Measurements from ENCODE around the gene EEFSEC.

Gene EEFSEC

DNA sequence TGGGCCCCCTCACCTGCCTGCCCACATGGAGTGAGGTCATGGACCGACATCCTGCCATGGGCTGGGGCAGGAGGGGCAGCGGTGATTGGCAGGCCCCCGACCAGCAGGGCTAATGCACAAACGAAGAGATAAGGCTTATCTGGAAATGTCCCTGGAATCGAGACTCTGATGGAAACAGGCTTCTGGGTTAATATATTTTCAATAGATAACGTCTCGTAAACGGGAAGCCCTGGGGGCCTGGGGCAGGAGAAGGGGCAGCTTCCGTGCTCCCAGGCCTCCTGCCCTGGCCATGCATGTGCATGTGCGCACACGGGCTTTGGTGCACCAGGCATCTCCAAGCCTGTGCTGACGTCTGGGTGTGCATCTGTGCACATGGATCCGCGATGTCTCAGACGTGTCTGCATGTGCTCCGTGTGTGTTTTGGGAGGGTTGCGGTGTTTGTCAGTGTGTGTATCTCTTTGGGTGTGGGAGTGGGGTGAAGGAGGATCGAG lies 258.3 kb downstream of the EEFSEC start:
- Histone ChIP-seq H3K4me1 (ENCODE audit: low read length) (no peaks in the 10 kb centered on the region), H3K4me2 (ENCODE audit: low read length) (no peak overlapping the region), H2AFZ (ENCODE audit: low read depth, low read length) (no peak overlapping the region), H3K36me3 (replicated peaks; ENCODE audit: low read depth, low read length) (no peaks in the 10 kb centered on the region), H3K4me3 (ENCODE audit: low read length) (no peak overlapping the region), H4K20me1 (ENCODE audit: insufficient read depth, low read length) (no peaks in the 10 kb centered on the region), H3K79me2 (ENCODE audit: low read length) (no peaks in the 10 kb centered on the region), H3K27ac (ENCODE audit: low read length) (no peak overlapping the region), H3K27me3 (ENCODE audit: low read depth, low read length) (no peaks in the 10 kb centered on the region), H3K9ac (ENCODE audit: low read length) (no peak overlapping the region), H3K9me3 (ENCODE audit: insufficient read depth, low read length) (no peaks in the 10 kb centered on the region)
- no peak for TF ChIP-seq EZH2phosphoT487 (IDR thresholded peaks at IDR 0.05; ENCODE audit: low read depth)
- TF ChIP-seq, protein P1, sequence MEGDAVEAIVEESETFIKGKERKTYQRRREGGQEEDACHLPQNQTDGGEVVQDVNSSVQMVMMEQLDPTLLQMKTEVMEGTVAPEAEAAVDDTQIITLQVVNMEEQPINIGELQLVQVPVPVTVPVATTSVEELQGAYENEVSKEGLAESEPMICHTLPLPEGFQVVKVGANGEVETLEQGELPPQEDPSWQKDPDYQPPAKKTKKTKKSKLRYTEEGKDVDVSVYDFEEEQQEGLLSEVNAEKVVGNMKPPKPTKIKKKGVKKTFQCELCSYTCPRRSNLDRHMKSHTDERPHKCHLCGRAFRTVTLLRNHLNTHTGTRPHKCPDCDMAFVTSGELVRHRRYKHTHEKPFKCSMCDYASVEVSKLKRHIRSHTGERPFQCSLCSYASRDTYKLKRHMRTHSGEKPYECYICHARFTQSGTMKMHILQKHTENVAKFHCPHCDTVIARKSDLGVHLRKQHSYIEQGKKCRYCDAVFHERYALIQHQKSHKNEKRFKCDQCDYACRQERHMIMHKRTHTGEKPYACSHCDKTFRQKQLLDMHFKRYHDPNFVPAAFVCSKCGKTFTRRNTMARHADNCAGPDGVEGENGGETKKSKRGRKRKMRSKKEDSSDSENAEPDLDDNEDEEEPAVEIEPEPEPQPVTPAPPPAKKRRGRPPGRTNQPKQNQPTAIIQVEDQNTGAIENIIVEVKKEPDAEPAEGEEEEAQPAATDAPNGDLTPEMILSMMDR (IDR thresholded peaks at IDR 0.05; ENCODE audit: low read depth, low read length), result no peak

DNA sequence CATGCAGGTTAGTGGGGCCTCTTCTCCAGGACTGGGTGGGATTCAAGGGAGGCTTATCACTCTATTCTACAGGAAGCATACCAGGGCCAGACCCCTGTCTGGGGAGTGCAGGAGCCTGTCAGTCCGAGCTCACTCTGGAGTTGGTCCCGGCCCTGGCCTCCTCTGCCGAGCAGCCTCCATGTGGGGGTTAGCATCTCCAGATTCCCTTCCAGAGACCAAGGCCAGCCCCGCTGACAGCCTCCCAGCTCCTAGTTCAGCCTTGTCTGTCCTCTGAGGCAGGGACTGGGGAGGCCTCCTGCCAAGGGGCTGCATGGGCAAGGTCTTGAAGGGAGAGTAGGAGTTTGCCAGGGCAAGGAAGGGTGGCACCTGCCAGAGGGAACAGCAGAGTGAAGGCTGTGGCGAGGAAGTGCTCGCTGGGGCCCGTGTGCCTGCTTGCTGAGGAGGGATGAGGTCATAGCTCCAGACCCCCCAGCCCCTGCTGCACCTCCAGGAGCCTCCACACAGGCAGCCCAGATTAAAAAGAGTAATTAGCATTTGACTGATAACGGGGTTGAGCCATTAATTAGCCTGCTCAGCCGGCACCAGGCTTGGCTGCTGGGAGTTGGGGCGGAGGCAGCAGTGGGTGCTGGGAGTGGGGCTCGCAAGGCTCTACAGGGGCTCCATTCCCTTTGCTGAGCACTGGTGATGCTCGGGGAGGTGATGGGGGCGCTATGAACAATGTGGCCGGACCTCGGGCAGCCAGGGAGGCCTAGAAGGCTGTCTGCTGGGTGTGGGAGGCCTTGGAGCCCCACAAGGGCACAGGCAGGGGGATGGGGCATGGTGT lies 259.1 kb downstream of the EEFSEC start:
- Histone ChIP-seq H3K36me3 (replicated peaks; ENCODE audit: low read depth, low read length) (no peaks in the 10 kb centered on the region), H3K27ac (ENCODE audit: low read length) (no peak overlapping the region), H3K9ac (ENCODE audit: low read length) (no peak overlapping the region), H3K79me2 (ENCODE audit: low read length) (no peaks in the 10 kb centered on the region), H2AFZ (ENCODE audit: low read depth, low read length) (no peak overlapping the region), H3K27me3 (ENCODE audit: low read depth, low read length) (no peaks in the 10 kb centered on the region), H3K4me1 (ENCODE audit: low read length) (no peaks in the 10 kb centered on the region), H3K4me2 (ENCODE audit: low read length) (no peak overlapping the region), H3K9me3 (ENCODE audit: insufficient read depth, low read length) (no peaks in the 10 kb centered on the region), H4K20me1 (ENCODE audit: insufficient read depth, low read length) (no peaks in the 10 kb centered on the region), H3K4me3 (ENCODE audit: low read length) (no peak overlapping the region)
- no peak for TF ChIP-seq EZH2phosphoT487 (IDR thresholded peaks at IDR 0.05; ENCODE audit: low read depth)
- TF ChIP-seq, protein P1 (IDR thresholded peaks at IDR 0.05; ENCODE audit: low read depth, low read length), result no peak

DNA sequence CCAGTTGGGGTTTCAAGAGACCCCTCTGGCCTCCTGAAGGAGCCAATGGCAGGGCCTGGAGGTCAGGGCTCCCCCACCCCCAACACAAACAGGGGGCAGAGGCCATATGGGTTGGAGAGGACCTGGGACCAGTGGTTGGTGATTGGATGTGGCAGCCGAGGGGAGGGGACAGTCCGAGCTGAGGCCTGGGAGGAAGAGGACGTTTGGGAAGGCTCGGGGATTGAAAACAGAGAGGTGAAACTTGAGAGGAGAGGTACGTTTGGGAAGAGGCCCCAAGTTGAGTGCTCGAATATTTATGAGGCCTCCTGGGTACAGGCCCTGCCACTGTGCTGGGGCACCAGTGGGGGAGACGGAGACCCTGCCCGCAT lies 259.7 kb downstream of the EEFSEC start:
- Histone ChIP-seq H3K4me3 (ENCODE audit: low read length) (no peak overlapping the region), H3K9me3 (ENCODE audit: insufficient read depth, low read length) (no peaks in the 10 kb centered on the region), H3K4me1 (ENCODE audit: low read length) (no peaks in the 10 kb centered on the region), H3K27ac (ENCODE audit: low read length) (no peak overlapping the region), H3K4me2 (ENCODE audit: low read length) (no peak overlapping the region), H3K36me3 (replicated peaks; ENCODE audit: low read depth, low read length) (no peaks in the 10 kb centered on the region), H3K27me3 (ENCODE audit: low read depth, low read length) (no peaks in the 10 kb centered on the region), H2AFZ (ENCODE audit: low read depth, low read length) (no peak overlapping the region), H4K20me1 (ENCODE audit: insufficient read depth, low read length) (no peaks in the 10 kb centered on the region), H3K79me2 (ENCODE audit: low read length) (no peaks in the 10 kb centered on the region), H3K9ac (ENCODE audit: low read length) (no peak overlapping the region)
- no peak for TF ChIP-seq EZH2phosphoT487 (IDR thresholded peaks at IDR 0.05; ENCODE audit: low read depth)
- TF ChIP-seq, protein P1 (IDR thresholded peaks at IDR 0.05; ENCODE audit: low read depth, low read length), result no peak

DNA sequence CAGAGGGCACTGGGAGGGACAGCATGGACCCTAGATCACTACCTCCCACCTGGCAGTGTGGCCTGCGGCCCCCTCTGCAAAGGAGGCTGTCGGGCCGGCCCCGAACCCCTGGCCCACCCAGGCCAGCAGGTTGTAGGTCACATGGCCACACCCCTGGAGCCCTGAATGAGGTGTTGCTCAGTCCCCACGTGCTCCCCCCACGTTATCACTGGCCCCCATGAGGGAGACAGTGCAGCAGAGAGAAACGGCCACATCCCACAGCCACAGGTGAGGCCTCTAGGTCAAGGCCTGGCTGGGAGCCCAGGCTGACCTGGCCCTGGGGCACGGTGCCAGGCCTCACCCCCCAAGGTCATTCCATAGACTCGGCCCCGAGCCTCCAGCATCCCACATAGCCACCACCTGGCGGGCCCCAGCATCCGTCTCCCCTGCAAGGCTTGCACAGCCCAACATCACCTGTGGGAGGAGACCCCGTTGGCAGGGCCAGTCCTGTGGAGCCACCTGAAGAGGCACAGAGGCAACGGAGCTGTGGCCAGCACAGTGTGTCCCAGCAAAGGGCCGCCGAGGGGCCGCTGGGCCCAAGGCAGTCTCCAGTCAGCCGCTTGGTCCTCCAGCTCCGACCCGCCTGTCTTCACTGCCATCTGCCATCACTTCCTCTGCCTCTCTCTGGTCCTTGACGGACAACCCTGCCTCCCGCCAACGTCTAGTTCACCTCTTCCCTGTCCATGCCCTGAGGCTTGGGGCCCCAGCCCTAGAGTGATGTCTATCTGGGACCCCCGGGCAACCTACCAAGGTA lies 260.3 kb downstream of the EEFSEC start:
- Histone ChIP-seq H3K27ac (ENCODE audit: low read length) (no peak overlapping the region), H3K9ac (ENCODE audit: low read length) (no peak overlapping the region), H3K36me3 (replicated peaks; ENCODE audit: low read depth, low read length) (no peaks in the 10 kb centered on the region), H3K4me3 (ENCODE audit: low read length) (no peak overlapping the region), H3K4me2 (ENCODE audit: low read length) (no peak overlapping the region), H2AFZ (ENCODE audit: low read depth, low read length) (no peak overlapping the region), H3K4me1 (ENCODE audit: low read length) (no peaks in the 10 kb centered on the region), H3K27me3 (ENCODE audit: low read depth, low read length) (no peaks in the 10 kb centered on the region), H3K79me2 (ENCODE audit: low read length) (no peaks in the 10 kb centered on the region), H4K20me1 (ENCODE audit: insufficient read depth, low read length) (no peaks in the 10 kb centered on the region), H3K9me3 (ENCODE audit: insufficient read depth, low read length) (no peaks in the 10 kb centered on the region)
- TF ChIP-seq EZH2phosphoT487 (IDR thresholded peaks at IDR 0.05; ENCODE audit: low read depth), result no peak
- TF ChIP-seq, protein P1 (IDR thresholded peaks at IDR 0.05; ENCODE audit: low read depth, low read length), result no peak

All from OCI-LY3 (cell line).